Sciatic nerve (tissue), 2 donors: ENCODE data around the gene LPAR1. TPM values are rescaled to one million over a fixed set of nuclear protein-coding genes. Genes with fewer than 3 reads are reported as not detected.
"Not testable (repeated sequence)": the region's sequence is repeated elsewhere in the genome, so short reads cannot be mapped to it uniquely, and the experiment has no call there.

ENCODE experiments used
- ATAC-seq: fragments of 200-7000 bp; cut with Tn5 transposase; one replicate; pipeline ENCODE4 v1.9.1; 2020; ENCODE audit warnings: mild to moderate bottlenecking, moderate library complexity
- DNase-seq: peaks from one replicate; pipeline ENCODE4 v3.0.0-alpha.2; 2020; ENCODE audit warnings: low spot score
- intact Hi-C: fragments of 100-400 bp; cut with DNase I; formaldehyde crosslinking; loops from one replicate; pipeline ENCODE4 v1.14.2; 2022
- total RNA-seq: library from RNA; stranded (reverse); fragmentation: NEBNext Ultra II Directional; extraction: Animal tissue kit (Norgen Biotek cat#: 25700); gene quantifications from one replicate; pipeline ENCODE4 v1.2.1, GENCODE V29; 2021
- donor health status: DM: no; HTN: no; CAD: no.
- donor health status: DM: no; HTN: no; CAD: no.

Gene LPAR1
- total RNA-seq, 1 donor from 2014 or later = 170 TPM

GRCh38 chr9:110856772-110857171 lies 181.5 kb downstream of the LPAR1 start:
- intact Hi-C loops = no loop called here
- no peak for DNase-seq
- ATAC-seq = no peak

- no peak for DNase-seq
- intact Hi-C loops = no loop called here
These were observed 187.7 kb downstream of the LPAR1 start for GRCh38 chr9:110850401-110851135.

GRCh38 chr9:110847671-110848070 lies 190.6 kb downstream of the LPAR1 start:
- intact Hi-C loops = no loop called here
- peak; percentile 24 for ATAC-seq
- DNase-seq = no peak

More at GRCh38 chr9:110850401-110851135, 187.7 kb downstream of the LPAR1 start:
- no peak for ATAC-seq

- DNase-seq (no peak), ATAC-seq (no peak)
- intact Hi-C loops = no loop called here
These were observed 192.1 kb downstream of the LPAR1 start for GRCh38 chr9:110846215-110846614.

- DNase-seq (no peak), ATAC-seq (no peak)
- intact Hi-C loops = no loop called here
These were observed 194.1 kb downstream of the LPAR1 start for GRCh38 chr9:110844121-110844520.

- DNase-seq = no peak
- intact Hi-C loops = no loop called here
- no peak for ATAC-seq
These were observed 195.3 kb downstream of the LPAR1 start for GRCh38 chr9:110842986-110843385.

- intact Hi-C loops = no loop called here
- DNase-seq (no peak), ATAC-seq (no peak)
These were observed 196.1 kb downstream of the LPAR1 start for GRCh38 chr9:110842169-110842568.

GRCh38 chr9:110837401-110838005 lies 200.8 kb downstream of the LPAR1 start:
- DNase-seq = no peak
- ATAC-seq = no peak
- intact Hi-C loops = no loop called here

GRCh38 chr9:110835859-110836271 lies 202.4 kb downstream of the LPAR1 start:
- intact Hi-C loops = no loop called here
- ATAC-seq (no peak), DNase-seq (no peak)

- intact Hi-C loops = no loop called here
- ATAC-seq (no peak), DNase-seq (no peak)
These were observed 202.9 kb downstream of the LPAR1 start for GRCh38 chr9:110835404-110835803.

GRCh38 chr9:110832926-110833325 lies 205.3 kb downstream of the LPAR1 start:
- no peak for DNase-seq
- no peak for ATAC-seq
- intact Hi-C loops = no loop called here

- DNase-seq (no peak), ATAC-seq (no peak)
- intact Hi-C loops = no loop called here
These were observed 207.8 kb downstream of the LPAR1 start for GRCh38 chr9:110830495-110830894.

GRCh38 chr9:110828264-110828663 lies 210.0 kb downstream of the LPAR1 start:
- intact Hi-C loops = no loop called here
- peak; percentile 90 for ATAC-seq
- DNase-seq = no peak

GRCh38 chr9:110826400-110826799 lies 211.9 kb downstream of the LPAR1 start:
- ATAC-seq, intact Hi-C loops, DNase-seq: not testable (repeated sequence)

- DNase-seq (no peak), ATAC-seq (no peak)
- intact Hi-C loops = no loop called here
These were observed 212.3 kb downstream of the LPAR1 start for GRCh38 chr9:110825950-110826349.

- intact Hi-C loops, ATAC-seq: not testable (repeated sequence)
These were observed 213.1 kb downstream of the LPAR1 start for GRCh38 chr9:110825129-110825528.

More at GRCh38 chr9:110825129-110825528, 213.1 kb downstream of the LPAR1 start:
- not testable (repeated sequence) for DNase-seq
